ENCODE results near the gene PIP5K1B. TPM values are rescaled to one million over a fixed set of nuclear protein-coding genes. Genes with fewer than 3 reads are reported as not detected.

The PIP5K1B gene
- total and polyA plus RNA-seq, 4 experiments from 2014 or later, result 0.12 to 0.25 TPM; not detected in 2

DNA sequence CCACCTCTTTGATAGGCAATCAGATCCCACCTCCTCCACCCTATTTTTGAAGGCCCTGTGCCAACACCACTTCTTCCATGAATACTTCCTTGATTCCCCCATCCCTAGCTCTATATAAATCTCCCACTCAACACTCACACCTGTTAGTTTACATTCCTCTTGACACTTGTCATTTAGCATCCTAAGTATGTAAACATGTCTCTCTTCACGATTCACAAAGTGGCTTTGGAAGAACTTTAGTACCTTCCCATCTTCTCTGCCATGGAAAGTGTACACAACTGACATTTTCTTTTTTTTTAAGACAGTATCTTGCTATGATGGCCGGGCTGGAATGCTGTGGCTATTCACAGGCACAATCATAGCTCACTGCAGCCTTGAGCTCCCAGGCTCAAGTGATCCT lies 329.0 kb downstream of the PIP5K1B start:
- no peaks in the 10 kb centered on the region for H3K27me3 Mint-ChIP-seq
- DNase-seq, result no peak
- H3K4me3 ChIP-seq (ENCODE audit: low read length in 2 of 2), result no peak overlapping the region
- H3K9me3 Mint-ChIP-seq, result peaks cover 0 to 10% (median 5%) of the 10 kb centered on the region in 8 donors
- no peaks in the 10 kb centered on the region for H3K9me3 ChIP-seq (ENCODE audit: control insufficient read depth in 1 of 2, low read length in 2 of 2)
- CTCF ChIA-PET (ENCODE audit: partially characterized antibody), result interaction anchor here (1.1 to 5.9 kb wide), 10 partner anchors 10 to 161 kb away, joined by 3 to 56 read pairs (median 6); no protein-coding TSS in a partner anchor
- peaks cover 39% of the 10 kb centered on the region for H3K4me1 ChIP-seq (ENCODE audit: insufficient read depth, low read length)
- H3K27me3 ChIP-seq (ENCODE audit: insufficient read depth, low read length), result no peaks in the 10 kb centered on the region
- H3K27ac Mint-ChIP-seq, result peak overlapping the region in 3 of 7 donors; percentile 1 to 75 (median 51)
- peaks cover 0 to 5% of the 10 kb centered on the region in 2 donors for H3K36me3 Mint-ChIP-seq
- peaks cover 27 to 52% (median 35%) of the 10 kb centered on the region in 4 donors for H3K4me1 Mint-ChIP-seq
- H3K4me3 Mint-ChIP-seq, result peak overlapping the region in 5 of 8 donors; percentile 12 to 71 (median 40)
- intact Hi-C loops (cut with micrococcal nuclease), result loop anchor here (10.0 kb wide), 1 partner anchor 1381 kb away; the partner anchor contains the start of gene KLF9
- POLR2A ChIA-PET (ENCODE audit: partially characterized antibody), result interaction anchor here (2.7 kb wide), 1 partner anchor 14 kb away, joined by 18 read pairs; no protein-coding TSS in a partner anchor
- H3K36me3 ChIP-seq (ENCODE audit: insufficient read depth, low read length), result no peaks in the 10 kb centered on the region
- no peak overlapping the region for H3K27ac ChIP-seq (ENCODE audit: low read depth, low read length)

DNA sequence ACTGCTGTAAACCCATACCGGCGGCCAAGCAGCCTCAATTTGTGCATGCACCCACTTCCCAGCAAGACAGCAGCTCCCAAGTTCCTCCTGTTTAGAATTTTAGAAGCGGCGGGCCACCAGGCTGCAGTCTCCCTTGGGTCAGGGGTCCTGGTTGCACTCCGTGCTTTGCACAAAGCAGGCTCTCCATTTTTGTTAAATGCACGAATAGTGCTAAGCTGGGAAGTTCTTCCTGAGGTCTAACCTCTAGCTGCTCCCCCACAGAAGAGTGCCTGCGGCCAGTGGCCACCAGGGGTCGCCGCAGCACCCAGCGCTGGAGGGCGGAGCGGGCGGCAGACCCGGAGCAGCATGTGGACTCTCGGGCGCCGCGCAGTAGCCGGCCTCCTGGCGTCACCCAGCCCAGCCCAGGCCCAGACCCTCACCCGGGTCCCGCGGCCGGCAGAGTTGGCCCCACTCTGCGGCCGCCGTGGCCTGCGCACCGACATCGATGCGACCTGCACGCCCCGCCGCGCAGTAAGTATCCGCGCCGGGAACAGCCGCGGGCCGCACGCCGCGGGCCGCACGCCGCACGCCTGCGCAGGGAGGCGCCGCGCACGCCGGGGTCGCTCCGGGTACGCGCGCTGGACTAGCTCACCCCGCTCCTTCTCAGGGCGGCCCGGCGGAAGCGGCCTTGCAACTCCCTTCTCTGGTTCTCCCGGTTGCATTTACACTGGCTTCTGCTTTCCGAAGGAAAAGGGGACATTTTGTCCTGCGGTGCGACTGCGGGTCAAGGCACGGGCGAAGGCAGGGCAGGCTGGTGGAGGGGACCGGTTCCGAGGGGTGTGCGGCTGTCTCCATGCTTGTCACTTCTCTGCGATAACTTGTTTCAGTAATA lies 330.6 kb downstream of the PIP5K1B start, which contains the start of gene FXN:
TSS of gene FXN (plus strand) at position 315 of the 871 bp plus-strand sequence. CDS start at position 346, 31 bp downstream.
- H3K4me1 Mint-ChIP-seq, result peaks cover 18 to 36% (median 23%) of the 10 kb centered on the region in 4 donors
- H3K9me3 Mint-ChIP-seq, result no peaks in the 10 kb centered on the region
- Histone ChIP-seq H3K4me1 (ENCODE audit: insufficient read depth, low read length) (peaks cover 23% of the 10 kb centered on the region), H3K27me3 (ENCODE audit: insufficient read depth, low read length) (no peaks in the 10 kb centered on the region), H3K9me3 (ENCODE audit: control insufficient read depth in 1 of 2, low read length in 2 of 2) (no peaks in the 10 kb centered on the region), H3K4me3 (ENCODE audit: low read length in 2 of 2) (peak within 1 kb of the TSS; percentile 78 to 86), H3K36me3 (ENCODE audit: insufficient read depth, low read length) (no peaks in the 10 kb centered on the region), H3K27ac (ENCODE audit: low read depth, low read length) (peak within 1 kb of the TSS; percentile 60)
- peak within 1 kb of the TSS; percentile 87 to 96 (median 94) for H3K27ac Mint-ChIP-seq
- peaks cover 5 to 6% of the 10 kb centered on the region in 2 donors for H3K36me3 Mint-ChIP-seq
- H3K27me3 Mint-ChIP-seq, result no peaks in the 10 kb centered on the region
- peak; percentile 71 to 82 (median 78) for DNase-seq
- ChIA-PET POLR2A (ENCODE audit: partially characterized antibody) (interaction anchor here (0.9 to 2.7 kb wide), 10 partner anchors 9 to 724 kb away, joined by 3 to 18 read pairs (median 6); partner anchors contain the start of gene PTAR1), CTCF (ENCODE audit: partially characterized antibody) (interaction anchor here (0.6 to 5.9 kb wide), 24 partner anchors 8 to 468 kb away, joined by 3 to 56 read pairs (median 5); partner anchors contain the start of gene TJP2)
- peak within 1 kb of the TSS; percentile 95 to 99 (median 98) for H3K4me3 Mint-ChIP-seq
- intact Hi-C loops (cut with micrococcal nuclease), result loop anchor here (1.0 to 10.0 kb wide), 10 partner anchors 8 to 1379 kb away; partner anchors contain the start of genes KLF9 and SMC5

DNA sequence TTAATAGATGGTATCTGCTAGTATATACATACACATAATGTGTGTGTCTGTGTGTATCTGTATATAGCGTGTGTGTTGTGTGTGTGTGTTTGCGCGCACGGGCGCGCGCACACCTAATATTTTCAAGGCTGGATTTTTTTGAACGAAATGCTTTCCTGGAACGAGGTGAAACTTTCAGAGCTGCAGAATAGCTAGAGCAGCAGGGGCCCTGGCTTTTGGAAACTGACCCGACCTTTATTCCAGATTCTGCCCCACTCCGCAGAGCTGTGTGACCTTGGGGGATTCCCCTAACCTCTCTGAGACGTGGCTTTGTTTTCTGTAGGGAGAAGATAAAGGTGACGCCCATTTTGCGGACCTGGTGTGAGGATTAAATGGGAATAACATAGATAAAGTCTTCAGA lies 331.3 kb downstream of the PIP5K1B start:
- Histone ChIP-seq H3K27ac (ENCODE audit: low read depth, low read length) (peak overlapping the region; percentile 60), H3K4me3 (ENCODE audit: low read length in 2 of 2) (peak overlapping the region; percentile 78 to 86), H3K27me3 (ENCODE audit: insufficient read depth, low read length) (no peaks in the 10 kb centered on the region), H3K4me1 (ENCODE audit: insufficient read depth, low read length) (peaks cover 17% of the 10 kb centered on the region), H3K36me3 (ENCODE audit: insufficient read depth, low read length) (no peaks in the 10 kb centered on the region), H3K9me3 (ENCODE audit: control insufficient read depth in 1 of 2, low read length in 2 of 2) (no peaks in the 10 kb centered on the region)
- DNase-seq, result peak in 1 of 5 donors; percentile 58
- Mint-ChIP-seq H3K4me1 (peaks cover 16 to 34% (median 22%) of the 10 kb centered on the region in 4 donors), H3K27me3 (no peaks in the 10 kb centered on the region), H3K4me3 (peak overlapping the region; percentile 95 to 99 (median 98)), H3K27ac (peak overlapping the region; percentile 87 to 96 (median 94)), H3K36me3 (peaks cover 7 to 9% of the 10 kb centered on the region in 2 donors), H3K9me3 (no peaks in the 10 kb centered on the region)
- ChIA-PET POLR2A (ENCODE audit: partially characterized antibody) (interaction anchor here (0.9 to 2.7 kb wide), 10 partner anchors 9 to 724 kb away, joined by 3 to 18 read pairs (median 6); partner anchors contain the start of gene PTAR1), CTCF (ENCODE audit: partially characterized antibody) (interaction anchor here (0.6 to 5.9 kb wide), 14 partner anchors 8 to 159 kb away, joined by 3 to 56 read pairs (median 10); no protein-coding TSS in a partner anchor)
- intact Hi-C loops (cut with micrococcal nuclease), result loop anchor here (5.0 to 10.0 kb wide), 6 partner anchors 86 to 1378 kb away; partner anchors contain the start of genes KLF9 and SMC5

GRCh38 chr9:69036799-69037198 lies 331.8 kb downstream of the PIP5K1B start:
- H3K36me3 ChIP-seq (ENCODE audit: insufficient read depth, low read length), result no peaks in the 10 kb centered on the region
- Mint-ChIP-seq H3K27ac (peak overlapping the region; percentile 87 to 96 (median 94)), H3K27me3 (no peaks in the 10 kb centered on the region), H3K4me3 (peak overlapping the region; percentile 95 to 99 (median 98)), H3K4me1 (peaks cover 18 to 33% (median 20%) of the 10 kb centered on the region in 4 donors), H3K36me3 (peaks cover 7 to 9% of the 10 kb centered on the region in 2 donors), H3K9me3 (no peaks in the 10 kb centered on the region)
- no peaks in the 10 kb centered on the region for H3K27me3 ChIP-seq (ENCODE audit: insufficient read depth, low read length)
- intact Hi-C loops (cut with micrococcal nuclease), result loop anchor here (5.0 to 10.0 kb wide), 6 partner anchors 86 to 1378 kb away; partner anchors contain the start of genes KLF9 and SMC5
- peak overlapping the region; percentile 60 for H3K27ac ChIP-seq (ENCODE audit: low read depth, low read length)
- no peaks in the 10 kb centered on the region for H3K9me3 ChIP-seq (ENCODE audit: control insufficient read depth in 1 of 2, low read length in 2 of 2)
- ChIA-PET CTCF (ENCODE audit: partially characterized antibody) (interaction anchor here (1.4 to 5.9 kb wide), 11 partner anchors 9 to 159 kb away, joined by 4 to 56 read pairs (median 15); no protein-coding TSS in a partner anchor), POLR2A (ENCODE audit: partially characterized antibody) (interaction anchor here (1.8 to 2.7 kb wide), 4 partner anchors 17 to 723 kb away, joined by 6 to 18 read pairs (median 8); partner anchors contain the start of gene PTAR1)
- peaks cover 15% of the 10 kb centered on the region for H3K4me1 ChIP-seq (ENCODE audit: insufficient read depth, low read length)
- DNase-seq, result no peak
- H3K4me3 ChIP-seq (ENCODE audit: low read length in 2 of 2), result peak overlapping the region; percentile 78 to 86

- H3K9me3 Mint-ChIP-seq, result no peaks in the 10 kb centered on the region
- no peak overlapping the region for H3K27ac Mint-ChIP-seq
- H3K27me3 ChIP-seq (ENCODE audit: insufficient read depth, low read length), result no peaks in the 10 kb centered on the region
- no peak overlapping the region for H3K4me3 ChIP-seq (ENCODE audit: low read length in 2 of 2)
- peaks cover 9 to 19% of the 10 kb centered on the region in 2 donors for H3K36me3 Mint-ChIP-seq
- no peak overlapping the region for H3K4me3 Mint-ChIP-seq
- H3K9me3 ChIP-seq (ENCODE audit: control insufficient read depth in 1 of 2, low read length in 2 of 2), result no peaks in the 10 kb centered on the region
- H3K4me1 Mint-ChIP-seq, result peaks cover 22 to 46% (median 43%) of the 10 kb centered on the region in 4 donors
- DNase-seq, result no peak
- POLR2A ChIA-PET (ENCODE audit: partially characterized antibody), result no interaction called here
- peaks cover 14% of the 10 kb centered on the region for H3K4me1 ChIP-seq (ENCODE audit: insufficient read depth, low read length)
- no peaks in the 10 kb centered on the region for H3K27me3 Mint-ChIP-seq
- no peak overlapping the region for H3K27ac ChIP-seq (ENCODE audit: low read depth, low read length)
- no peaks in the 10 kb centered on the region for H3K36me3 ChIP-seq (ENCODE audit: insufficient read depth, low read length)
- CTCF ChIA-PET (ENCODE audit: partially characterized antibody), result no interaction called here
- intact Hi-C loops (cut with micrococcal nuclease), result no loop called here
These were observed 335.6 kb downstream of the PIP5K1B start for GRCh38 chr9:69040646-69041045.

DNA sequence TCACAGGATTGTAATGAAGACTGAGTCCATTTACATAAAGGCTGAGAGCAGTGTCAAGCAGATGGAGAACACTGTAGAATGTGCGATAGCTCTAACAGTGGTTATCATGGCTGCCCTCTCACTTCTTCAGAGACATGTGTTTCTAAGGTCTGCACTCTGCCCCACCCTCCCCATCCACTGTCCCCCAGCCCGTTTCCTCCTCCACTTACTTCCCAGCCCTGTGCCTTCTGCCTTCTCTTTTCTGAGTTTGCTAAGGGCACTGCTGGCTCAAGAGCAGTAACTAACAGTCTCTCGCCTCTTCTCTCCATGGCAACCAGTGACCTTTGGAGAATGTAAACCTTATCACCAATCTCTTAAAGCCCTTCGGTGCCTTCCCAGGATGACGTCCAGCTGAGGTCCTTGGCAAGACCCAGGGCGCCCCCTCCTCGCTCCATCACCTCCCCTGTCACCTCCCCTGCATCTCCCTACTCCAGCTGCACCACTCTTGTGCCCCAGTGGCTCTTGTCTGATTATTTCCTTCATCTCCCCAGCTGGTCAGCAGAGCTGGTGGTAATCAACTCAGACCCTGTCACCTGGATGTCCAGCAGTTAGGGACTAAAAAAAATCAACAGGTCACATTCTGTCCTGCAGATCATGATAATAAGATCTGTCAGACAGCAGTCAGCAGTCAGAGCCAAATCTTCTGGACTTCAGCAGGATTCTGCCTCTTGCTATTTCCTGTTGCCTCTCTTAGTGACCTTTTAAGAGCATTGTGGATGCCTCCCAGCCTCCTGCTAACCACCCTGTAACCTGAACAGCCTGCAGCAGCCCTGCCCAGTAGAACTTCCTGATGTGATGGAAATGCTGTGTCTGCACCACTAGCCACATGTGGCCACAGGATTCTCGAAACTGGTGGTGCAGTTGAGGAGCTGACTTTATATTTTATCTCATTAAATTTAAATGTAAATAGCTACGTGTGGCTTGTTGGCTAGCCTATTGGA lies 339.5 kb downstream of the PIP5K1B start:
- H3K27ac ChIP-seq (ENCODE audit: low read depth, low read length), result no peak overlapping the region
- ChIA-PET POLR2A (ENCODE audit: partially characterized antibody) (no interaction called here), CTCF (ENCODE audit: partially characterized antibody) (interaction anchor here (1.6 to 5.7 kb wide), 3 partner anchors 9 to 149 kb away, joined by 4 to 34 read pairs (median 11); partner anchors contain the start of gene FXN)
- H3K4me1 ChIP-seq (ENCODE audit: insufficient read depth, low read length), result peaks cover 5% of the 10 kb centered on the region
- Mint-ChIP-seq H3K36me3 (peaks cover 21 to 42% of the 10 kb centered on the region in 2 donors), H3K9me3 (no peaks in the 10 kb centered on the region), H3K4me3 (no peak overlapping the region), H3K27me3 (no peaks in the 10 kb centered on the region), H3K27ac (peak overlapping the region in 5 of 7 donors; percentile 7 to 66 (median 33)), H3K4me1 (peaks cover 15 to 37% (median 33%) of the 10 kb centered on the region in 4 donors)
- no peak for DNase-seq
- H3K4me3 ChIP-seq (ENCODE audit: low read length in 2 of 2), result no peak overlapping the region
- no peaks in the 10 kb centered on the region for H3K9me3 ChIP-seq (ENCODE audit: control insufficient read depth in 1 of 2, low read length in 2 of 2)
- H3K36me3 ChIP-seq (ENCODE audit: insufficient read depth, low read length), result peaks cover 16% of the 10 kb centered on the region
- no peaks in the 10 kb centered on the region for H3K27me3 ChIP-seq (ENCODE audit: insufficient read depth, low read length)
- intact Hi-C loops (cut with micrococcal nuclease), result no loop called here

Measured in CD4-positive, alpha-beta memory T cell (primary cell).